ENCODE results near the gene CDADC1. TPM values are rescaled to one million over a fixed set of nuclear protein-coding genes. Genes with fewer than 3 reads are reported as not detected.

The CDADC1 gene
- total and polyA plus RNA-seq, 10 of the 15 experiments (the other 5 are each of a cell fraction or from before 2014, with no cell fraction given) = 2.6 to 7.3 (median 5.2) TPM

DNA sequence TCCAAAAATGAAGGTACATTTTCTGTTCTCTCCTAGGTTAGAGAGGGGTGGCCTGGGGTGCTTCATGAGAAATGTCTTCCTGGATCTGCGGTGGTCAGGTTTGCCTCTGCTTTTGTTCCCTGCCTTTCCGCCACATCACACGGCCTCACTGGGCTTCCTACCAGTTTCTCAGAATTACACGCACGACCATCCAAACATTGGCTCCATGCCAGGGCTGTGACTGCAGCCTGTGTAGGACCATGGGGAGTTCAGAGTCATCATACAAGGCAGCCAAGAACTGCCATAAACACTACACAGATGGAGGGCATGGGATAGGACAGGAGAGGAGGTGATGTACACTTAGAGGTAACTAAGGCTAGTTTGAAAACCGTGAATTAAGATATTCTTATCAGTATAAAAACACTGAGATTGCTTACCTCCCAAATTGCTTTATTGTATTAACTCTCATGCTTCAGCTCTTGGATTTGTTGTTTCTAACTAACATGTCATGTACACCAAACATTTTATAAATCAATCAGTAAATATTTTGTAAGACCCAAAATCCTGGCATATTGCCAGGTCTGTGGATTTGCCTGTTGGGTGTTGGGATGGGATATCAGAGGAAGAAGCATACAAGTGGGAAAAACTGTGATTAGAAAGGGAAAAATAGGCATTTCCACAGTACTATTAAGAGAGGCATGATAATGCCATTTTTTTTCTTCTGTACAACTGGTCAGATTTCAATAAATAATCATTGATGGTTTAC is 45.2 kb downstream of the CDADC1 start:
- no peaks in the 10 kb centered on the region for H3K4me1 ChIP-seq (ENCODE audit: control insufficient read depth, insufficient read depth, low read length)
- H3K4me2 ChIP-seq (ENCODE audit: control insufficient read depth, insufficient read depth) = no peak overlapping the region
- ChIA-PET POLR2A (no interaction called here), RAD21 (ENCODE audit: unreplicated experiment) (no interaction called here), CTCF (interaction anchor here (0.7 to 2.2 kb wide), 4 partner anchors 10 to 314 kb away, joined by 3 to 5 read pairs (median 4); no protein-coding TSS in a partner anchor), SMC1A (ENCODE audit: uncharacterized antibody, unreplicated experiment) (interaction anchor here (2.7 kb wide), 1 partner anchor 8 kb away, joined by 7 read pairs; no protein-coding TSS in a partner anchor)
- H3K9ac ChIP-seq (ENCODE audit: control insufficient read depth, insufficient read depth, low read length) = no peak overlapping the region
- no peaks in the 10 kb centered on the region for H3K36me3 ChIP-seq (ENCODE audit: control insufficient read depth in 2 of 2, insufficient read depth in 2 of 2, low read length in 1 of 2)
- H3K79me2 ChIP-seq (ENCODE audit: control insufficient read depth, insufficient read depth, low read length) = no peaks in the 10 kb centered on the region
- no TSS peak for BruUV-seq (replicated peaks)
- intact Hi-C loops (cut with micrococcal nuclease; ENCODE audit: unreplicated experiment) = no loop called here
- WGBS (ENCODE audit: insufficient coverage, insufficient replicate concordance, low lambda C conversion rate, missing lambda C conversion rate) = 68% methylated on average over 6 of the region's 6 CpGs
- ATAC-seq (no peak), FAIRE-seq (no peak), DNase-seq (ENCODE audit: low read depth, low spot score) (no peak)
- H3K27ac ChIP-seq (ENCODE audit: control insufficient read depth, insufficient read depth) = no peak overlapping the region
- H4K20me1 ChIP-seq (ENCODE audit: control insufficient read depth, insufficient read depth) = no peaks in the 10 kb centered on the region
- H3K27me3 ChIP-seq (replicated peaks in 1 of 2; ENCODE audit: control insufficient read depth in 2 of 2, insufficient read depth in 2 of 2, low read length in 1 of 2) = no peaks in the 10 kb centered on the region
- no peak overlapping the region for H3K4me3 ChIP-seq
- in situ Hi-C loops (cut with MboI) = no loop called here
- H2AFZ ChIP-seq (ENCODE audit: control insufficient read depth, low read depth, low read length) = no peak overlapping the region
- no peaks in the 10 kb centered on the region for H3K9me3 ChIP-seq (replicated peaks; ENCODE audit: control insufficient read depth, insufficient read depth, low read length)
- TF ChIP-seq ATF7 (IDR thresholded peaks at IDR 0.05; ENCODE audit: low read depth) = no peak
- no peak for TF ChIP-seq EGR1 (IDR thresholded peaks at IDR 0.05; ENCODE audit: borderline replicate concordance in 1 of 2, low read depth in 2 of 2, low read length in 2 of 2)
- TF ChIP-seq PML (IDR thresholded peaks at IDR 0.05; ENCODE audit: low read length) = no peak
- no peak for TF ChIP-seq ZNF384 (IDR thresholded peaks at IDR 0.05; ENCODE audit: borderline replicate concordance, low read depth, low read length)
- TF ChIP-seq ZZZ3 (IDR thresholded peaks at IDR 0.05; ENCODE audit: control insufficient read depth, insufficient read length, low read depth) = no peak
- TF ChIP-seq, protein P1, sequence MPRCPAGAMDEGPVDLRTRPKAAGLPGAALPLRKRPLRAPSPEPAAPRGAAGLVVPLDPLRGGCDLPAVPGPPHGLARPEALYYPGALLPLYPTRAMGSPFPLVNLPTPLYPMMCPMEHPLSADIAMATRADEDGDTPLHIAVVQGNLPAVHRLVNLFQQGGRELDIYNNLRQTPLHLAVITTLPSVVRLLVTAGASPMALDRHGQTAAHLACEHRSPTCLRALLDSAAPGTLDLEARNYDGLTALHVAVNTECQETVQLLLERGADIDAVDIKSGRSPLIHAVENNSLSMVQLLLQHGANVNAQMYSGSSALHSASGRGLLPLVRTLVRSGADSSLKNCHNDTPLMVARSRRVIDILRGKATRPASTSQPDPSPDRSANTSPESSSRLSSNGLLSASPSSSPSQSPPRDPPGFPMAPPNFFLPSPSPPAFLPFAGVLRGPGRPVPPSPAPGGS (IDR thresholded peaks at IDR 0.05; ENCODE audit: borderline replicate concordance, insufficient read depth, low read depth, low read length, poor library complexity, severe bottlenecking) = no peak
- TF ChIP-seq RAD21 (IDR thresholded peaks at IDR 0.05; ENCODE audit: insufficient read depth, low read depth, low read length) = no peak
- TF ChIP-seq ZSCAN29 (IDR thresholded peaks at IDR 0.05) = no peak
- TF ChIP-seq DPF2 (IDR thresholded peaks at IDR 0.05) = no peak
- TF ChIP-seq CBFB (IDR thresholded peaks at IDR 0.05; ENCODE audit: low read depth) = no peak
- TF ChIP-seq NR2C2 (IDR thresholded peaks at IDR 0.05; ENCODE audit: borderline replicate concordance, control insufficient read depth, insufficient read length, low read depth) = no peak
- no peak for TF ChIP-seq SUPT20H (IDR thresholded peaks at IDR 0.05; ENCODE audit: borderline replicate concordance, control insufficient read depth, low read depth, low read length)
- TF ChIP-seq CHD4 (IDR thresholded peaks at IDR 0.05) = no peak
- TF ChIP-seq, protein P2, sequence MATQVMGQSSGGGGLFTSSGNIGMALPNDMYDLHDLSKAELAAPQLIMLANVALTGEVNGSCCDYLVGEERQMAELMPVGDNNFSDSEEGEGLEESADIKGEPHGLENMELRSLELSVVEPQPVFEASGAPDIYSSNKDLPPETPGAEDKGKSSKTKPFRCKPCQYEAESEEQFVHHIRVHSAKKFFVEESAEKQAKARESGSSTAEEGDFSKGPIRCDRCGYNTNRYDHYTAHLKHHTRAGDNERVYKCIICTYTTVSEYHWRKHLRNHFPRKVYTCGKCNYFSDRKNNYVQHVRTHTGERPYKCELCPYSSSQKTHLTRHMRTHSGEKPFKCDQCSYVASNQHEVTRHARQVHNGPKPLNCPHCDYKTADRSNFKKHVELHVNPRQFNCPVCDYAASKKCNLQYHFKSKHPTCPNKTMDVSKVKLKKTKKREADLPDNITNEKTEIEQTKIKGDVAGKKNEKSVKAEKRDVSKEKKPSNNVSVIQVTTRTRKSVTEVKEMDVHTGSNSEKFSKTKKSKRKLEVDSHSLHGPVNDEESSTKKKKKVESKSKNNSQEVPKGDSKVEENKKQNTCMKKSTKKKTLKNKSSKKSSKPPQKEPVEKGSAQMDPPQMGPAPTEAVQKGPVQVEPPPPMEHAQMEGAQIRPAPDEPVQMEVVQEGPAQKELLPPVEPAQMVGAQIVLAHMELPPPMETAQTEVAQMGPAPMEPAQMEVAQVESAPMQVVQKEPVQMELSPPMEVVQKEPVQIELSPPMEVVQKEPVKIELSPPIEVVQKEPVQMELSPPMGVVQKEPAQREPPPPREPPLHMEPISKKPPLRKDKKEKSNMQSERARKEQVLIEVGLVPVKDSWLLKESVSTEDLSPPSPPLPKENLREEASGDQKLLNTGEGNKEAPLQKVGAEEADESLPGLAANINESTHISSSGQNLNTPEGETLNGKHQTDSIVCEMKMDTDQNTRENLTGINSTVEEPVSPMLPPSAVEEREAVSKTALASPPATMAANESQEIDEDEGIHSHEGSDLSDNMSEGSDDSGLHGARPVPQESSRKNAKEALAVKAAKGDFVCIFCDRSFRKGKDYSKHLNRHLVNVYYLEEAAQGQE (IDR thresholded peaks at IDR 0.05; ENCODE audit: low read depth, low read length) = no peak
- TF ChIP-seq POLR2AphosphoS5 (IDR thresholded peaks at IDR 0.05; ENCODE audit: low read length) = no peak
- TF ChIP-seq, protein P3, sequence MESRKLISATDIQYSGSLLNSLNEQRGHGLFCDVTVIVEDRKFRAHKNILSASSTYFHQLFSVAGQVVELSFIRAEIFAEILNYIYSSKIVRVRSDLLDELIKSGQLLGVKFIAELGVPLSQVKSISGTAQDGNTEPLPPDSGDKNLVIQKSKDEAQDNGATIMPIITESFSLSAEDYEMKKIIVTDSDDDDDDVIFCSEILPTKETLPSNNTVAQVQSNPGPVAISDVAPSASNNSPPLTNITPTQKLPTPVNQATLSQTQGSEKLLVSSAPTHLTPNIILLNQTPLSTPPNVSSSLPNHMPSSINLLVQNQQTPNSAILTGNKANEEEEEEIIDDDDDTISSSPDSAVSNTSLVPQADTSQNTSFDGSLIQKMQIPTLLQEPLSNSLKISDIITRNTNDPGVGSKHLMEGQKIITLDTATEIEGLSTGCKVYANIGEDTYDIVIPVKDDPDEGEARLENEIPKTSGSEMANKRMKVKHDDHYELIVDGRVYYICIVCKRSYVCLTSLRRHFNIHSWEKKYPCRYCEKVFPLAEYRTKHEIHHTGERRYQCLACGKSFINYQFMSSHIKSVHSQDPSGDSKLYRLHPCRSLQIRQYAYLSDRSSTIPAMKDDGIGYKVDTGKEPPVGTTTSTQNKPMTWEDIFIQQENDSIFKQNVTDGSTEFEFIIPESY (IDR thresholded peaks at IDR 0.05) = no peak
- no peak for TF ChIP-seq ETV6 (conservative IDR thresholded peaks at IDR 0.05 in 1 of 2, IDR thresholded peaks at IDR 0.05 in 1 of 2; ENCODE audit: borderline replicate concordance in 1 of 2, low read depth in 1 of 2)

Data from GM12878 (cell line).